ENCODE measurements around the gene ARID3A.

The ARID3A gene

DNA sequence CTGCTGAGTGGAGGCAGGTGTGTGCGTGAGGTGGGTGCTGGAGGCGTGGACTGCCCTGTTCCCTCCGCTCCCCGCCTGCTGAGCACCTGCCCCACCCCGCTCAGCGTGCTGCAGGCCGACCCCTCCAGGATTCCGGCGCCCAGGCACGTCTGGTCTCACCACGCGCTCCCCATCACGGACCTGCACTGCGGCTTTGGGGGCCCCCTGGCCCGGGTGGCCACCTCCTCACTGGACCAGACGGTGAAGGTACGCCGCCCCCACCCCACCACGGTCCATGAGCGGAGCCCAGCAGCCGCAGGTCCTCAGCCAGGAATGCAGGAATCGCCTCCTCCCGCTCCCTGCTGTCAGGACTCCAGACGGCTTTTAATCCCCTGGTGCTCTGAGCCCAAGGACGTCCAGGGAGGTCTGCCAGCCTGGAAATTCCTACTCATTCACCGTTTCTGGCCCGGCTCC is 64.3 kb downstream of the ARID3A start:
- no peak overlapping the region for H3K4me3 ChIP-seq (ENCODE audit: low read depth, low read length)
- TF ChIP-seq, protein P1, sequence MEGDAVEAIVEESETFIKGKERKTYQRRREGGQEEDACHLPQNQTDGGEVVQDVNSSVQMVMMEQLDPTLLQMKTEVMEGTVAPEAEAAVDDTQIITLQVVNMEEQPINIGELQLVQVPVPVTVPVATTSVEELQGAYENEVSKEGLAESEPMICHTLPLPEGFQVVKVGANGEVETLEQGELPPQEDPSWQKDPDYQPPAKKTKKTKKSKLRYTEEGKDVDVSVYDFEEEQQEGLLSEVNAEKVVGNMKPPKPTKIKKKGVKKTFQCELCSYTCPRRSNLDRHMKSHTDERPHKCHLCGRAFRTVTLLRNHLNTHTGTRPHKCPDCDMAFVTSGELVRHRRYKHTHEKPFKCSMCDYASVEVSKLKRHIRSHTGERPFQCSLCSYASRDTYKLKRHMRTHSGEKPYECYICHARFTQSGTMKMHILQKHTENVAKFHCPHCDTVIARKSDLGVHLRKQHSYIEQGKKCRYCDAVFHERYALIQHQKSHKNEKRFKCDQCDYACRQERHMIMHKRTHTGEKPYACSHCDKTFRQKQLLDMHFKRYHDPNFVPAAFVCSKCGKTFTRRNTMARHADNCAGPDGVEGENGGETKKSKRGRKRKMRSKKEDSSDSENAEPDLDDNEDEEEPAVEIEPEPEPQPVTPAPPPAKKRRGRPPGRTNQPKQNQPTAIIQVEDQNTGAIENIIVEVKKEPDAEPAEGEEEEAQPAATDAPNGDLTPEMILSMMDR (IDR thresholded peaks at IDR 0.05; ENCODE audit: low read depth, low read length), result no peak

DNA sequence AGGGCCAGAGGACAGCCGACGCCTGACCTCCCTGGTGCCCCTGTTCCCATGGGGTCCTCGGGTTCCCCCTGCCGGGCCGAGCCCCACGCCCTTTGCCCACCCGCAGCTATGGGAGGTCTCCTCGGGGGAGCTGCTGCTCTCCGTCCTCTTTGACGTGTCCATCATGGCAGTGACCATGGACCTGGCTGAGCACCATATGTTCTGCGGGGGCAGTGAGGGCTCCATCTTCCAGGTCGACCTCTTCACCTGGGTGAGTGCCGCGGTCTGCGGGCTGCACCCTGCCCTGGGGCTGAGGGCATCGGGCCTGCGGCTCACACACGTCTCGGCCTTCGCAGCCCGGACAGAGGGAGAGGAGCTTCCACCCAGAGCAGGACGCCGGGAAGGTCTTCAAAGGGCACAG is 64.9 kb downstream of the ARID3A start:
- H3K4me3 ChIP-seq (ENCODE audit: low read depth, low read length), result no peak overlapping the region

DNA sequence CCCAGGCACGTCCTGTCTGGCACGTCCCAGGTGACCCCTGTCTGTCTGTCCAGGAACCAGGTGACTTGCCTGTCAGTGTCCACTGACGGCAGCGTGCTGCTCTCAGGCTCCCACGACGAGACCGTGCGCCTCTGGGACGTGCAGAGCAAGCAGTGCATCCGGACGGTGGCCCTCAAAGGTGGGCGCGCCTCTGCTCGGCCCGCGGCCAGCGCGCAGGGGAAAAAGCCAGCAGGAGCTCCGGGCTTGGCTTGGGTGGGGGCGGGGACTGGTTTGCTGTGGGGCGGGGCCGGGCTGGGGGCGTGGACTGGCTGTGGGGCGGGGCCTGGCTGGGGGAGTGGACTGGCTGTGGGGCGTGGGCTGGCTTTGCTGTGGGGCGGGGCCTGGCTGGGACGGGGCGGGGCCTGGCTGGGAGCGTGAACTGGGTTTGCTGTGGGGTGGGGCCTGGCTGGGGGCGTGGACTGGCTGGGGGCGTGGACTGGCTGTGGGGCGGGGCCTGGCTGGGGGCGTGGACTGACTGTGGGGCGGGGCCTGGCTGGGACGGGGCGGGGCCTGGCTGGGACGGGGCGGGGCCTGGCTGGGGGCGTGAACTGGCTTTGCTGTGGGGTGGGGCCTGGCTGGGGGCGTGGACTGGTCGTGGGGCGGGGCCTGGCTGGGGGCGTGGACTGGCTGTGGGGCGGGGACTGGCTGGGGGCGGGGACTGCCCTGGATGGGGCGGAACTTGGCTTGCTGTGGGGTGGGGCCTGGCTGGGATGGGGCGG is 65.5 kb downstream of the ARID3A start:
- H3K4me3 ChIP-seq (ENCODE audit: low read depth, low read length), result no peak overlapping the region
- TF ChIP-seq, protein P1 (IDR thresholded peaks at IDR 0.05; ENCODE audit: low read depth, low read length), result no peak

More for the DNA sequence above, 64.9 kb downstream of the ARID3A start:
- TF ChIP-seq, protein P1 (IDR thresholded peaks at IDR 0.05; ENCODE audit: low read depth, low read length), result no peak

DNA sequence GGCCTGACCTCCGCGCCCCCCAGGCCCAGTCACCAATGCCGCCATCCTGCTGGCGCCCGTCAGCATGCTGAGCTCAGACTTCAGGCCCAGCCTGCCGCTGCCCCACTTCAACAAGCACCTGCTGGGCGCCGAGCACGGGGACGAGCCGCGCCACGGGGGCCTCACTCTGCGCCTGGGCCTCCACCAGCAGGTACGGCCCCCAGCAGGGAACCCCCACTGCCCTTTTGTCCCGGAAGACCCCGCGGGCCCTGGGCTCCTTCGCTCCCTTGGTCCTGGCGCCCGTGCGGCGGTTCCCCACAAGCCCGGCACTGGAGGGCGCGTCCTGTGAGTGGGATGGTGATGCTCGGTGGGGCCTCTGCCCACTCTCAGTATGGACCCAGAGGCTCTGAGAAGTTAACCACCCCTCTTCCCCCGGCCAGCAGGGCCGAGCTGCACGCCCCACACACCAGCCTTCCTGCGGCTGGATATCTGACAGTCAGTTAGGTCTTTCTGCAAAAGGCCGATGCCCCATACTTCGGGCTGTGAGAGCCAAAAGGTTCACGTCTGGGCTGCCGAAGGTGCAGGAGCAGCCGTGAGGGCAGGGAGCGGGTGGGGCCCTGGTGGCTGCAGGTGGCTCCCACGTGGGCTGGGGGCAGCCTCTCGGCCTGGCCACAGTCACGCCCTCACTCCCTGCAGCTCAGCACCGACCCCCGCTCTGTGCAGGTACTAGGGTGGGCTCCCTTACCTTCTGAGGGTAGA is 66.3 kb downstream of the ARID3A start:
- TF ChIP-seq, protein P1 (IDR thresholded peaks at IDR 0.05; ENCODE audit: low read depth, low read length), result no peak
- no peak overlapping the region for H3K4me3 ChIP-seq (ENCODE audit: low read depth, low read length)

DNA sequence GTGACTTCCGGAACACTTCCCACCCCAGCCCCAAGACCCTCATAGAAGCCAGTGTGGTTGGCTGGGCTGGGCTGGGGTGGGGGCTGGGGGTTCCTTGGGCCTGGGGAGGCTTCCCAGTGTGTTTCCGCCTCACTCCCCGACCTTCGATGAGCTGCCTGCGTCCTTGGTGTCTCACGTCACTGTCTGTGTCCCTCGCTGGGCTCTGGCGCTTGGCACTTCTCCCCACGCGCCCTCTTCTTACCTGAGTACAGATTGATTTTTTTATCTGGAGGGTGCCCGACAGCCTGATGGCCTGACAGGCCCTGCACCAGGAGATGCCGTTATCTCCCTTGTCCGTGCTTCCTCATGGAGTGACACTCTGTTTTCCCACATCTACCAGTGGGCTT is 66.8 kb downstream of the ARID3A start:
- TF ChIP-seq, protein P1 (IDR thresholded peaks at IDR 0.05; ENCODE audit: low read depth, low read length), result no peak
- no peak overlapping the region for H3K4me3 ChIP-seq (ENCODE audit: low read depth, low read length)

DNA sequence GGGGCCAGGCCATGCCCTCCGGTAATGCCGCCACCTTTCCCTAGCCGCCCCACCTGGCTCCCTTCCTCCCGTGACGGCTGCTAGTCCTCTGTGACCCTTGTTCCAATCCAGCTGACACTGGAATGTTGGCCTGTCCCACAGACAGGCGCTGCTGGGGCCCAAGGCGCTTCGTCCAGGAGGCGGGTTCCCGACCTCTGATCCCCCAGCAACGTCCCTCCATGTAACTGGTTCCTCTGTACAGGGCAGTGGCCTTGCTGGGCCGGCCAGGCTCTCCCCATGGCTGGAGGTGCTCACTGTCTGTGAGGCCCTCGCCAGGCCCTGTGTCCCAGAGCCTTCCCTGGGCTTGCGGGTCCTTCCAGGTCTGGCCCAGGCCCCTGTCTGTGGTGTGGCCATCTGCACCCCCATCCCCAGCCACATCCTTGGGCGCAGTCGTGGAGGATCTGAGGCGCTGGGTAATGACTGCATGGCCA is 67.6 kb downstream of the ARID3A start:
- no peak overlapping the region for H3K4me3 ChIP-seq (ENCODE audit: low read depth, low read length)
- TF ChIP-seq, protein P1 (IDR thresholded peaks at IDR 0.05; ENCODE audit: low read depth, low read length), result no peak
